Measurements from ENCODE around the gene NR1I2.

Gene NR1I2

GRCh38 chr3:119776304-119776703 lies 5.6 kb upstream of the NR1I2 start:
- DNase-seq (ENCODE audit: extremely low spot score), result no peak
- no peak for TF ChIP-seq FOXM1 (IDR thresholded peaks at IDR 0.05; ENCODE audit: borderline replicate concordance)
- no peak for TF ChIP-seq BHLHE40 (IDR thresholded peaks at IDR 0.05; ENCODE audit: borderline replicate concordance)
- TF ChIP-seq FOXK2 (IDR thresholded peaks at IDR 0.05), result no peak
- CTCF ChIA-PET, result no interaction called here
- POLR2A ChIA-PET, result no interaction called here

GRCh38 chr3:119778176-119778575 lies 3.7 kb upstream of the NR1I2 start:
- no peak for DNase-seq (ENCODE audit: extremely low spot score)
- CTCF ChIA-PET, result no interaction called here
- POLR2A ChIA-PET, result no interaction called here
- no peak for TF ChIP-seq FOXA1 (IDR thresholded peaks at IDR 0.05)
- no peak for TF ChIP-seq PKNOX1 (IDR thresholded peaks at IDR 0.05)
- TF ChIP-seq ELF4 (IDR thresholded peaks at IDR 0.05), result no peak
- TF ChIP-seq FOXK2 (IDR thresholded peaks at IDR 0.05), result no peak
- TF ChIP-seq SUZ12 (IDR thresholded peaks at IDR 0.05), result no peak
- no peak for TF ChIP-seq NFRKB (IDR thresholded peaks at IDR 0.05)
- no peak for TF ChIP-seq ARNT (IDR thresholded peaks at IDR 0.05)
- no peak for TF ChIP-seq LEF1 (IDR thresholded peaks at IDR 0.05; ENCODE audit: borderline replicate concordance)
- TF ChIP-seq L3MBTL2 (conservative IDR thresholded peaks at IDR 0.05), result no peak
- no peak for TF ChIP-seq HDGF (IDR thresholded peaks at IDR 0.05; ENCODE audit: borderline replicate concordance)
- TF ChIP-seq FOXM1 (IDR thresholded peaks at IDR 0.05; ENCODE audit: borderline replicate concordance), result no peak
- no peak for TF ChIP-seq BHLHE40 (IDR thresholded peaks at IDR 0.05; ENCODE audit: borderline replicate concordance)
- TF ChIP-seq ZNF384 (IDR thresholded peaks at IDR 0.05), result no peak
- no peak for TF ChIP-seq TARDBP (IDR thresholded peaks at IDR 0.05)
- no peak for TF ChIP-seq CTBP1 (IDR thresholded peaks at IDR 0.05; ENCODE audit: borderline replicate concordance)
- TF ChIP-seq SP1 (IDR thresholded peaks at IDR 0.05), result no peak

GRCh38 chr3:119778811-119779210 lies 3.1 kb upstream of the NR1I2 start:
- no peak for TF ChIP-seq CTBP1 (IDR thresholded peaks at IDR 0.05; ENCODE audit: borderline replicate concordance)
- no peak for TF ChIP-seq ELF4 (IDR thresholded peaks at IDR 0.05)
- no peak for TF ChIP-seq FOXM1 (IDR thresholded peaks at IDR 0.05; ENCODE audit: borderline replicate concordance)
- TF ChIP-seq L3MBTL2 (conservative IDR thresholded peaks at IDR 0.05), result no peak
- no peak for TF ChIP-seq PKNOX1 (IDR thresholded peaks at IDR 0.05)
- TF ChIP-seq ARNT (IDR thresholded peaks at IDR 0.05), result no peak
- no peak for TF ChIP-seq NFRKB (IDR thresholded peaks at IDR 0.05)
- TF ChIP-seq FOXA1 (IDR thresholded peaks at IDR 0.05), result no peak
- no peak for TF ChIP-seq LEF1 (IDR thresholded peaks at IDR 0.05; ENCODE audit: borderline replicate concordance)
- TF ChIP-seq BHLHE40 (IDR thresholded peaks at IDR 0.05; ENCODE audit: borderline replicate concordance), result no peak
- TF ChIP-seq HDGF (IDR thresholded peaks at IDR 0.05; ENCODE audit: borderline replicate concordance), result no peak
- no peak for TF ChIP-seq ZNF384 (IDR thresholded peaks at IDR 0.05)
- TF ChIP-seq TARDBP (IDR thresholded peaks at IDR 0.05), result no peak
- no peak for TF ChIP-seq SUZ12 (IDR thresholded peaks at IDR 0.05)
- CTCF ChIA-PET, result no interaction called here

GRCh38 chr3:119779731-119780383 lies 2.0 kb upstream of the NR1I2 start:
- POLR2A ChIA-PET, result no interaction called here
- no peak for DNase-seq (ENCODE audit: extremely low spot score)
- CTCF ChIA-PET, result no interaction called here
- TF ChIP-seq FOXK2 (IDR thresholded peaks at IDR 0.05), result no peak
- no peak for TF ChIP-seq L3MBTL2 (conservative IDR thresholded peaks at IDR 0.05)
- TF ChIP-seq ARNT (IDR thresholded peaks at IDR 0.05), result no peak
- no peak for TF ChIP-seq TARDBP (IDR thresholded peaks at IDR 0.05)
- TF ChIP-seq SP1 (IDR thresholded peaks at IDR 0.05), result no peak
- TF ChIP-seq NFRKB (IDR thresholded peaks at IDR 0.05), result no peak
- no peak for TF ChIP-seq FOXA1 (IDR thresholded peaks at IDR 0.05)
- TF ChIP-seq HDGF (IDR thresholded peaks at IDR 0.05; ENCODE audit: borderline replicate concordance), result no peak
- no peak for TF ChIP-seq FOXM1 (IDR thresholded peaks at IDR 0.05; ENCODE audit: borderline replicate concordance)
- no peak for TF ChIP-seq ELF4 (IDR thresholded peaks at IDR 0.05)
- no peak for TF ChIP-seq LEF1 (IDR thresholded peaks at IDR 0.05; ENCODE audit: borderline replicate concordance)
- TF ChIP-seq SUZ12 (IDR thresholded peaks at IDR 0.05), result no peak
- TF ChIP-seq ZNF384 (IDR thresholded peaks at IDR 0.05), result no peak
- TF ChIP-seq PKNOX1 (IDR thresholded peaks at IDR 0.05), result no peak

More at GRCh38 chr3:119778811-119779210, 3.1 kb upstream of the NR1I2 start:
- DNase-seq (ENCODE audit: extremely low spot score), result no peak
- POLR2A ChIA-PET, result no interaction called here

GRCh38 chr3:119782460-119782859 lies 559 bp downstream of the NR1I2 start:
- POLR2A ChIA-PET, result no interaction called here
- DNase-seq (ENCODE audit: extremely low spot score), result no peak
- TF ChIP-seq ZNF384 (IDR thresholded peaks at IDR 0.05) (no peak), TARDBP (IDR thresholded peaks at IDR 0.05) (no peak), PKNOX1 (IDR thresholded peaks at IDR 0.05) (no peak)
- CTCF ChIA-PET, result no interaction called here

GRCh38 chr3:119783255-119783654 lies 1.4 kb downstream of the NR1I2 start:
- no peak for TF ChIP-seq BHLHE40 (IDR thresholded peaks at IDR 0.05; ENCODE audit: borderline replicate concordance)
- TF ChIP-seq FOXM1 (IDR thresholded peaks at IDR 0.05; ENCODE audit: borderline replicate concordance), result no peak
- no peak for TF ChIP-seq CTBP1 (IDR thresholded peaks at IDR 0.05; ENCODE audit: borderline replicate concordance)
- TF ChIP-seq L3MBTL2 (conservative IDR thresholded peaks at IDR 0.05), result no peak
- TF ChIP-seq NFRKB (IDR thresholded peaks at IDR 0.05), result no peak
- no peak for TF ChIP-seq SUZ12 (IDR thresholded peaks at IDR 0.05)
- TF ChIP-seq ARNT (IDR thresholded peaks at IDR 0.05), result no peak
- no peak for TF ChIP-seq ELF4 (IDR thresholded peaks at IDR 0.05)
- no peak for TF ChIP-seq ZNF384 (IDR thresholded peaks at IDR 0.05)
- no peak for TF ChIP-seq PKNOX1 (IDR thresholded peaks at IDR 0.05)
- no peak for TF ChIP-seq TARDBP (IDR thresholded peaks at IDR 0.05)
- no peak for TF ChIP-seq LEF1 (IDR thresholded peaks at IDR 0.05; ENCODE audit: borderline replicate concordance)
- TF ChIP-seq HDGF (IDR thresholded peaks at IDR 0.05; ENCODE audit: borderline replicate concordance), result no peak
- no peak for TF ChIP-seq FOXK2 (IDR thresholded peaks at IDR 0.05)
- TF ChIP-seq SP1 (IDR thresholded peaks at IDR 0.05), result no peak
- no peak for TF ChIP-seq FOXA1 (IDR thresholded peaks at IDR 0.05)
- ChIA-PET CTCF (no interaction called here), POLR2A (no interaction called here)
- no peak for DNase-seq (ENCODE audit: extremely low spot score)

Data from HEK293T (cell line).